IMR-90 (cell line): ENCODE results near the gene ITM2B. TPM values are rescaled to one million over a fixed set of nuclear protein-coding genes. Genes with fewer than 3 reads are reported as not detected.

Experiments
- ATAC-seq: fragments of 200-7000 bp; cut with Tn5 transposase; 2 replicates; pipeline ENCODE4 v1.9.1; 2020; ENCODE audit warnings: low read depth, mild to moderate bottlenecking, moderate library complexity
- BruUV-seq: library from RNA; stranded (reverse); fragments of 400-500 nt; replicated peaks from 2 replicates; lab custom pipeline; 2021; lab: Mats Ljungman, UMichigan
- CTCF ChIA-PET: fragments of 300-600 bp; formaldehyde crosslinking; extraction: SDS; loops from one replicate; lab custom pipeline; 2021; ENCODE audit warnings: antibody characterized with exemption; lab: Yijun Ruan, JAX
- POLR2A ChIA-PET: fragments of 300-600 bp; sonication (Branson Sonifier 250); formaldehyde crosslinking; loops from one replicate; lab custom pipeline; 2022; ENCODE audit warnings: antibody characterized with exemption; ENCODE audit not compliant: unreplicated experiment; lab: Charles Lee
- DNase-seq: peaks from one replicate; pipeline ENCODE4 v3.0.0; 2013
- H2AFZ ChIP-seq: replicated peaks from 2 replicates; pipeline ENCODE3; 2013; ENCODE audit warnings: low read length, mild to moderate bottlenecking; ENCODE audit not compliant: poor library complexity
- H2AK5ac ChIP-seq: 2 replicates; pipeline ENCODE4 v1.6.1; 2013; ENCODE audit warnings: low read depth, low read length, inconsistent platforms
- H2AK9ac ChIP-seq: replicated peaks from 2 replicates; pipeline ENCODE3; 2013; ENCODE audit warnings: mild to moderate bottlenecking, low read depth, low read length, moderate library complexity; ENCODE audit not compliant: poor library complexity
- H2BK120ac ChIP-seq: 2 replicates; pipeline ENCODE4 v1.6.1; 2013; ENCODE audit warnings: low read depth, low read length, inconsistent platforms
- H2BK15ac ChIP-seq: 3 replicates; pipeline ENCODE4 v1.6.1; 2013; ENCODE audit warnings: low read depth, low read length, inconsistent platforms
- H2BK20ac ChIP-seq: 2 replicates; pipeline ENCODE4 v1.6.1; 2013; ENCODE audit warnings: low read depth, mild to moderate bottlenecking, inconsistent platforms, low read length, moderate library complexity
- H2BK5ac ChIP-seq: 2 replicates; pipeline ENCODE4 v1.6.1; 2013; ENCODE audit warnings: mild to moderate bottlenecking, low read depth, low read length, inconsistent platforms; ENCODE audit not compliant: poor library complexity, severe bottlenecking
- H3K14ac ChIP-seq: replicated peaks from 2 replicates; pipeline ENCODE4 v1.6.1; 2013; ENCODE audit warnings: low read depth, low read length, inconsistent platforms
- H3K18ac ChIP-seq: 2 replicates; pipeline ENCODE4 v1.6.1; 2013; ENCODE audit warnings: low read depth, low read length, control low read depth
- H3K23ac ChIP-seq: 2 replicates; pipeline ENCODE4 v1.6.1; 2013; ENCODE audit warnings: low read depth, low read length, inconsistent platforms
- H3K27ac ChIP-seq: 2 replicates; pipeline ENCODE4 v1.5.1; 2013; ENCODE audit warnings: mild to moderate bottlenecking, control low read depth, low read length; ENCODE audit not compliant: insufficient read depth
- H3K27me3 ChIP-seq: 2 replicates; pipeline ENCODE4 v1.6.1; 2013; ENCODE audit warnings: low read length; ENCODE audit not compliant: control insufficient read depth, insufficient read depth
- H3K36me3 ChIP-seq: 2 replicates; pipeline ENCODE4 v1.6.1; 2013; ENCODE audit warnings: low read length, mixed read lengths; ENCODE audit not compliant: control insufficient read depth, insufficient read depth
- H3K4ac ChIP-seq: 2 replicates; pipeline ENCODE4 v1.6.1; 2013; ENCODE audit warnings: low read depth, low read length, inconsistent platforms
- H3K4me1 ChIP-seq: 2 replicates; pipeline ENCODE4 v1.6.1; 2013; ENCODE audit warnings: low read length, mixed read lengths; ENCODE audit not compliant: control insufficient read depth, insufficient read depth
- H3K4me2 ChIP-seq: 2 replicates; pipeline ENCODE4 v1.6.1; 2013; ENCODE audit warnings: low read depth, mild to moderate bottlenecking, control low read depth, low read length, moderate library complexity
- H3K4me3 ChIP-seq: 2 replicates; pipeline ENCODE4 v1.5.1; 2013; ENCODE audit warnings: low read depth, mild to moderate bottlenecking, control low read depth, low read length, moderate library complexity; ENCODE audit not compliant: insufficient read depth
- H3K56ac ChIP-seq: 2 replicates; pipeline ENCODE4 v1.6.1; 2013; ENCODE audit warnings: low read length, inconsistent platforms; ENCODE audit not compliant: insufficient read depth; ENCODE audit errors: extremely low read depth
- H3K79me1 ChIP-seq, 2 experiments: 2 replicates each; pipeline ENCODE4 v1.6.1; 2013; ENCODE audit warnings: low read length in 2 of 2, inconsistent platforms in 1 of 2, low read depth in 1 of 2
- H3K9ac ChIP-seq: 2 replicates; pipeline ENCODE4 v1.6.1; 2013; ENCODE audit warnings: low read depth, low read length, control low read depth
- H3K9me1 ChIP-seq: 2 replicates; pipeline ENCODE4 v1.6.1; 2013; ENCODE audit warnings: low read length, inconsistent platforms; ENCODE audit not compliant: insufficient read depth
- H3K9me3 ChIP-seq: 2 replicates; pipeline ENCODE4 v1.6.1; 2013; ENCODE audit warnings: low read length; ENCODE audit not compliant: control insufficient read depth, insufficient read depth
- H4K20me1 ChIP-seq: 2 replicates; pipeline ENCODE4 v1.6.1; 2013; ENCODE audit warnings: low read length, inconsistent platforms; ENCODE audit not compliant: insufficient read depth
- H4K5ac ChIP-seq: 2 replicates; pipeline ENCODE4 v1.6.1; 2013; ENCODE audit warnings: mild to moderate bottlenecking, low read depth, low read length, control low read depth
- H4K8ac ChIP-seq, 2 experiments: 2 replicates each; pipeline ENCODE4 v1.6.1; 2013; ENCODE audit warnings: low read depth in 2 of 2, low read length in 2 of 2, control low read depth in 1 of 2, inconsistent platforms in 1 of 2
- H4K91ac ChIP-seq: 2 replicates; pipeline ENCODE4 v1.6.1; 2013; ENCODE audit warnings: low read depth, low read length, inconsistent platforms; ENCODE audit not compliant: insufficient read depth
- MAZ ChIP-seq: IDR thresholded peaks from 2 replicates; pipeline ENCODE4 v1.6.1; 2012; ENCODE audit warnings: low read depth, mild to moderate bottlenecking, low read length, improper control_type of control experiment, moderate library complexity, borderline replicate concordance
- SMC3 ChIP-seq: fragments of 150-350 bp; IDR thresholded peaks from 2 replicates; pipeline ENCODE4 v1.6.1; 2016; ENCODE audit warnings: low read depth, mild to moderate bottlenecking, antibody characterized with exemption, low read length, moderate library complexity
- WGBS, 2 experiments: methylation state at CpG; one replicate each; pipeline versions ENCODE4 v1.1.5 to v1.1.7; 2013; ENCODE audit warnings: missing lambda C conversion rate in 2 of 2; ENCODE audit not compliant: insufficient read length in 1 of 2; ENCODE audit errors: extremely low coverage in 2 of 2; 5-methylcytosine and 5-hydroxymethylcytosine counted together
- dilution Hi-C: fragments of 300-500 bp; cut with HindIII; formaldehyde crosslinking; loops from one replicate; pipeline ENCODE4 v1.14.3; 2018; ENCODE audit warnings: low sequenced_read_pairs; ENCODE audit not compliant: unreplicated experiment
- in situ Hi-C: fragments of 300-500 bp; cut with MboI; formaldehyde crosslinking; loops from 3 replicates; pipeline ENCODE4 v1.14.3; 2019; ENCODE audit warnings: low sequenced_read_pairs, inconsistent platforms, mixed read lengths
- intact Hi-C: fragments of 100-400 bp; cut with micrococcal nuclease; formaldehyde crosslinking; loops from 2 replicates; pipeline ENCODE4 v1.10.0; 2022
- polyA plus RNA-seq, 3 experiments: library from polyadenylated mRNA; depleted of rRNA; stranded (reverse); fragments of >200 nt; gene quantifications; 2 replicates each; pipeline ENCODE4 v1.2.3, GENCODE V29; 2012; ENCODE audit warnings: low replicate concordance in 1 of 3
- total RNA-seq: library from RNA; depleted of rRNA; stranded (reverse); fragments of >200 nt; gene quantifications from 2 replicates; pipeline ENCODE4 v1.2.3, GENCODE V29; 2012
- TF ChIP-seq, protein P1 (sequence below): fragments of 150-350 bp; IDR thresholded peaks from 2 replicates; pipeline ENCODE4 v1.6.1; 2016; ENCODE audit warnings: low read depth, mild to moderate bottlenecking, low read length, moderate library complexity, borderline replicate concordance

ITM2B gene
- total and polyA plus RNA-seq, 2 of the 4 experiments (the other 2 are of a cell fraction) = 51.1 to 158 TPM

DNA sequence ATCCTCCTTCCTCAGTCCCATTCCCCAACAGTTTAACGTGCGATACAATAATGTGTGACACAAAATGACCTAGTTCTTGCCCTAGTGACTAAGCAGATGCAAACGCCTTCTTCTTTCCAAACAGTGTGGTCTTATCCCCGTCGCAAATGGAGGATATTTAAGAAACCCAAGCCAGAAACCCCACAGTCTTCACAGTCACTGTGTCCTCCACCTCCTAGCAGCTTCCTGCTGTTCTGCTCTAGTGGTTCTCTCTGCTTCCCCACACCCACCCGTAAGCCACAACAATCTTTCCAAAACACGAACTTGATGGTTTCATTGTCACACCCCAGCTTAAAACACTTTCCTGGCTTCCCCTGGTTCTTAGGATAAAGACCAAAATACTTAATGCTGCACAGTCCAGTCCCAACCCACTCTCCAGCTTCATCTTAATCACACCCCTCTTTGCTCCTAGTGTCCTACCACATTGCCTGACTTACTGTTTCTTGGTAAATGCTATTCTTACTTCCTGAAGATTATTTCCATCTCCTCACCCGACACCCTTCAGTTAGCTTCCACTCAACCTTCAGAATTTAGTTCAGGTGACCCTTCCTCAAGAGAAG, 32.3 kb downstream of the ITM2B start:
- H3K4me3 ChIP-seq = no peak overlapping the region
- CTCF ChIA-PET = interaction anchor here (0.9 kb wide), 1 partner anchor 12 kb away, joined by 3 read pairs; no protein-coding TSS in a partner anchor
- H3K23ac ChIP-seq = no peak overlapping the region
- no peak overlapping the region for H3K27ac ChIP-seq
- POLR2A ChIA-PET = no interaction called here
- H3K18ac ChIP-seq = no peak overlapping the region
- H3K9me1 ChIP-seq = peaks cover 12% of the 10 kb centered on the region; the same call in 1 of the 2 replicates
- no peak overlapping the region for H3K9ac ChIP-seq
- no peak overlapping the region for H3K4me2 ChIP-seq
- H2AK9ac ChIP-seq = no peak overlapping the region
- H2AK5ac ChIP-seq = no peak overlapping the region
- H2BK20ac ChIP-seq = no peak overlapping the region
- no peak overlapping the region for H2BK5ac ChIP-seq
- dilution Hi-C loops = no loop called here
- no peaks in the 10 kb centered on the region for H3K9me3 ChIP-seq
- H2BK15ac ChIP-seq = no peak overlapping the region
- H3K27me3 ChIP-seq = no peaks in the 10 kb centered on the region
- no peak overlapping the region for H4K8ac ChIP-seq
- 90% methylated on average over 2 of the region's 8 CpGs; no CpG with 5 or more reads in 1 of the 2 experiments for WGBS, 2 experiments
- peaks cover 4% of the 10 kb centered on the region; the same call in 1 of the 2 replicates for H3K4me1 ChIP-seq
- no peaks in the 10 kb centered on the region for H4K20me1 ChIP-seq
- H2AFZ ChIP-seq = no peak overlapping the region
- no peak for TF ChIP-seq MAZ
- TF ChIP-seq, protein P1, sequence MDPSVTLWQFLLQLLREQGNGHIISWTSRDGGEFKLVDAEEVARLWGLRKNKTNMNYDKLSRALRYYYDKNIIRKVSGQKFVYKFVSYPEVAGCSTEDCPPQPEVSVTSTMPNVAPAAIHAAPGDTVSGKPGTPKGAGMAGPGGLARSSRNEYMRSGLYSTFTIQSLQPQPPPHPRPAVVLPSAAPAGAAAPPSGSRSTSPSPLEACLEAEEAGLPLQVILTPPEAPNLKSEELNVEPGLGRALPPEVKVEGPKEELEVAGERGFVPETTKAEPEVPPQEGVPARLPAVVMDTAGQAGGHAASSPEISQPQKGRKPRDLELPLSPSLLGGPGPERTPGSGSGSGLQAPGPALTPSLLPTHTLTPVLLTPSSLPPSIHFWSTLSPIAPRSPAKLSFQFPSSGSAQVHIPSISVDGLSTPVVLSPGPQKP = no peak
- TF ChIP-seq SMC3 = no peak
- H2BK120ac ChIP-seq = no peak overlapping the region
- H3K79me1 ChIP-seq = no peaks in the 10 kb centered on the region; a peak in 1 of 4 replicates
- in situ Hi-C loops = no loop called here
- BruUV-seq = no TSS peak
- no peak overlapping the region for H4K5ac ChIP-seq
- no peak overlapping the region for H3K56ac ChIP-seq
- H3K4ac ChIP-seq = no peak overlapping the region
- ATAC-seq (no peak), DNase-seq (no peak)
- no peak overlapping the region for H4K91ac ChIP-seq
- peaks cover 12% of the 10 kb centered on the region for H3K36me3 ChIP-seq
- no peak overlapping the region for H3K14ac ChIP-seq
- intact Hi-C loops = no loop called here
